GM18520 (cell line): Measurements from ENCODE around the gene MAVS.
A peak's percentile ranks its signal among the peaks of the same experiment; 100 is the strongest.
"Not testable (repeated sequence)": the region's sequence is repeated elsewhere in the genome, so short reads cannot be mapped to it uniquely, and the experiment has no call there.

Source experiments
- ATAC-seq: cut with Tn5 transposase; IDR thresholded peaks from one replicate; pipeline ENCODE4 v1.9.1; 2021; ENCODE audit not compliant: unreplicated experiment

Gene MAVS

GRCh38 chr20:3885715-3886114 lies 39.1 kb downstream of the MAVS start:
- no peak for ATAC-seq

GRCh38 chr20:3887876-3888620 lies 41.4 kb downstream of the MAVS start:
- no peak for ATAC-seq

- peak; percentile 93 for ATAC-seq
Measured at GRCh38 chr20:3888622-3889488, 42.2 kb downstream of the MAVS start, which contains the start of gene PANK2. PANK2 (plus strand) TSS chr20:3889387.

GRCh38 chr20:3889489-3890397 lies 43.1 kb downstream of the MAVS start:
- ATAC-seq = peak; percentile 0

- ATAC-seq = no peak
Measured at GRCh38 chr20:3890398-3890751, 43.7 kb downstream of the MAVS start.

GRCh38 chr20:3890999-3891929 lies 44.6 kb downstream of the MAVS start:
- no peak for ATAC-seq

- ATAC-seq = no peak
Measured at GRCh38 chr20:3894796-3895195, 48.2 kb downstream of the MAVS start.

- no peak for ATAC-seq
Measured at GRCh38 chr20:3896302-3896701, 49.7 kb downstream of the MAVS start.

- no peak for ATAC-seq
Measured at GRCh38 chr20:3896853-3897583, 50.4 kb downstream of the MAVS start.

GRCh38 chr20:3898181-3898580 lies 51.5 kb downstream of the MAVS start:
- ATAC-seq = not testable (repeated sequence)

GRCh38 chr20:3898639-3899038 lies 52.0 kb downstream of the MAVS start:
- ATAC-seq = no peak

GRCh38 chr20:3900187-3900604 lies 53.6 kb downstream of the MAVS start:
- ATAC-seq = no peak

- no peak for ATAC-seq
Measured at GRCh38 chr20:3901028-3901705, 54.5 kb downstream of the MAVS start.

GRCh38 chr20:3901706-3902440 lies 55.2 kb downstream of the MAVS start:
- ATAC-seq = no peak

GRCh38 chr20:3902446-3902845 lies 55.8 kb downstream of the MAVS start:
- no peak for ATAC-seq

- ATAC-seq = no peak
Measured at GRCh38 chr20:3904224-3904623, 57.6 kb downstream of the MAVS start.

GRCh38 chr20:3904857-3905256 lies 58.2 kb downstream of the MAVS start:
- no peak for ATAC-seq
